Transverse colon (tissue), 4 donors: ENCODE results near the gene PHF5A. TPM values are rescaled to one million over a fixed set of nuclear protein-coding genes. Genes with fewer than 3 reads are reported as not detected.
"Not testable (repeated sequence)": the region's sequence is repeated elsewhere in the genome, so short reads cannot be mapped to it uniquely, and the experiment has no call there.

Experiments used
- DNase-seq: peaks from one replicate; pipeline ENCODE4 v3.0.0-alpha.2; 2019
- H3K27ac ChIP-seq, 4 donors: fragments of 200-600 bp; sonication (generic); 2 replicates each; pipeline ENCODE4 v1.5.1; 2016 to 2018; ENCODE audit warnings: inconsistent platforms in 4 of 4
- H3K27me3 ChIP-seq: fragments of 200-600 bp; sonication (generic); 2 replicates; pipeline ENCODE4 v1.5.1; 2017; ENCODE audit warnings: inconsistent platforms
- H3K36me3 ChIP-seq, 4 donors: fragments of 200-600 bp; sonication (generic); 2 replicates each; pipeline ENCODE4 v1.5.1; 2017 to 2019; ENCODE audit warnings: inconsistent platforms in 4 of 4
- H3K4me1 ChIP-seq, 4 donors: fragments of 200-600 bp; sonication (generic); 2 replicates each; pipeline ENCODE4 v1.5.1; 2017 to 2020; ENCODE audit warnings: inconsistent platforms in 4 of 4
- H3K4me3 ChIP-seq, 4 donors: fragments of 200-600 bp; sonication (generic); 1 replicate in 1 of 4; 2 replicates in 3 of 4; pipeline versions ENCODE4 v1.5.1 to v1.6.1; 2017 to 2019; ENCODE audit warnings: inconsistent platforms in 4 of 4
- H3K9me3 ChIP-seq, 2 donors: fragments of 200-600 bp; sonication (generic); 2 replicates each; pipeline ENCODE4 v1.5.1; 2017 to 2019; ENCODE audit warnings: inconsistent platforms in 2 of 2
- CTCF ChIP-seq, 5 experiments: fragments of 200-600 bp in 3 of 5; fragments of 450-650 bp in 2 of 5; sonication (generic) in 3 of 5; IDR thresholded peaks; 1 replicate in 2 of 5; 2 replicates in 3 of 5; pipeline ENCODE4 v1.5.1; 2016 to 2017; ENCODE audit warnings: antibody characterized with exemption in 5 of 5, inconsistent platforms in 3 of 5, mild to moderate bottlenecking in 2 of 5, moderate library complexity in 1 of 5
- EP300 ChIP-seq: sonication (generic); formaldehyde crosslinking; IDR thresholded peaks from one replicate; pipeline ENCODE4 v1.6.1; 2017; ENCODE audit warnings: antibody characterized with exemption, low read depth
- POLR2A ChIP-seq: fragments of 450-650 bp; IDR thresholded peaks from one replicate; pipeline ENCODE4 v1.6.1; 2016; ENCODE audit warnings: antibody characterized with exemption, mild to moderate bottlenecking, moderate library complexity
- POLR2AphosphoS5 ChIP-seq, 3 donors: sonication (generic); formaldehyde crosslinking; IDR thresholded peaks; one replicate each; pipeline ENCODE4 v1.6.1; 2016; ENCODE audit warnings: antibody characterized with exemption in 3 of 3
- WGBS, 2 donors: methylation state at CpG; one replicate each; pipeline ENCODE4 v1.1.5; 2018; ENCODE audit warnings: low coverage in 1 of 2; 5-methylcytosine and 5-hydroxymethylcytosine counted together
- in situ Hi-C, 4 donors: fragments of 200-750 bp; cut with MboI; loops; one replicate each; pipeline versions ENCODE4 v1.15.0 to v1.15.1; 2017; ENCODE audit warnings: low sequenced_read_pairs in 3 of 4, low pct_ligation_motif_present in 1 of 4, low pct_unique_long_range_greater_than_20kb in 1 of 4
- intact Hi-C: fragments of 100-400 bp; cut with DNase I; formaldehyde crosslinking; loops from one replicate; pipeline ENCODE4 v1.15.1; 2023; ENCODE audit warnings: low total_unique reads
- total RNA-seq, 4 donors: library from RNA; depleted of rRNA; stranded (reverse); fragments of >200 nt; gene quantifications; one replicate each; pipeline ENCODE4 v1.1.0, GENCODE V29; 2016

Gene PHF5A
- total RNA-seq, 4 donors from 2014 or later = 3.0 to 33.9 (median 25.0) TPM

- intact Hi-C loops = no loop called here
- 36 to 67% methylated on average over 1 to 2 of the region's 2 CpGs for WGBS, 2 donors
Observed at GRCh38 chr22:41442240-41442792, 26.2 kb downstream of the PHF5A start.

GRCh38 chr22:41440511-41440910 lies 28.0 kb downstream of the PHF5A start:
- DNase-seq, H3K27me3 ChIP-seq, H3K4me3 ChIP-seq, intact Hi-C loops, in situ Hi-C loops, H3K9me3 ChIP-seq, H3K27ac ChIP-seq: not testable (repeated sequence)
- WGBS, 2 donors = 82 to 83% methylated on average over 5 of the region's 5 CpGs
- peaks cover 0 to 35% (median 10%) of the 10 kb centered on the region in 4 donors for H3K36me3 ChIP-seq
- H3K4me1 ChIP-seq = peaks cover 14 to 41% (median 23%) of the 10 kb centered on the region in 4 donors

More at GRCh38 chr22:41442240-41442792, 26.2 kb downstream of the PHF5A start:
- Histone ChIP-seq H3K4me1 (peaks cover 14 to 41% (median 23%) of the 10 kb centered on the region in 4 donors), H3K9me3 (no peaks in the 10 kb centered on the region), H3K4me3 (no peak overlapping the region), H3K27ac (peak overlapping the region; percentile 11 to 100 (median 68)), H3K36me3 (peaks cover 0 to 19% (median 1%) of the 10 kb centered on the region in 4 donors), H3K27me3 (no peaks in the 10 kb centered on the region)
- TF ChIP-seq POLR2A (no peak), POLR2AphosphoS5 (IDR thresholded peaks at IDR 0.05) (peak in 1 of 3 donors; percentile 20), EP300 (no peak), CTCF (IDR thresholded peaks at IDR 0.05) (no peak)
- in situ Hi-C loops = no loop called here
- DNase-seq = no peak

- Histone ChIP-seq H3K4me3 (no peak overlapping the region), H3K9me3 (no peaks in the 10 kb centered on the region), H3K27ac (no peak overlapping the region), H3K27me3 (no peaks in the 10 kb centered on the region), H3K4me1 (peaks cover under 1 to 33% (median 7%) of the 10 kb centered on the region in 4 donors), H3K36me3 (peaks cover 0 to 42% (median 19%) of the 10 kb centered on the region in 4 donors)
- intact Hi-C loops (no loop called here), in situ Hi-C loops (no loop called here)
- WGBS, 2 donors = 83% methylated on average over 7 of the region's 7 CpGs; no CpG with 5 or more reads in 1 of the 2 donors
- no peak for DNase-seq
- TF ChIP-seq EP300 (no peak), POLR2A (no peak), CTCF (IDR thresholded peaks at IDR 0.05) (no peak), POLR2AphosphoS5 (IDR thresholded peaks at IDR 0.05) (no peak)
Observed at GRCh38 chr22:41437198-41437597, 31.3 kb downstream of the PHF5A start.

- peaks cover 0 to 42% (median 19%) of the 10 kb centered on the region in 4 donors for H3K36me3 ChIP-seq
- no peak overlapping the region for H3K27ac ChIP-seq
- no peaks in the 10 kb centered on the region for H3K9me3 ChIP-seq
- in situ Hi-C loops (no loop called here), intact Hi-C loops (no loop called here)
- H3K4me1 ChIP-seq = peaks cover 0 to 27% (median 6%) of the 10 kb centered on the region in 4 donors
- 87 to 96% methylated on average over 3 to 19 of the region's 23 CpGs for WGBS, 2 donors
- no peaks in the 10 kb centered on the region for H3K27me3 ChIP-seq
- no peak for DNase-seq
- TF ChIP-seq POLR2A = no peak
- TF ChIP-seq EP300 = no peak
- TF ChIP-seq POLR2AphosphoS5 (IDR thresholded peaks at IDR 0.05) = no peak
- no peak for TF ChIP-seq CTCF (IDR thresholded peaks at IDR 0.05)
- no peak overlapping the region for H3K4me3 ChIP-seq
Observed at GRCh38 chr22:41436322-41437113, 32.0 kb downstream of the PHF5A start.
